Measurements from ENCODE around the gene BBS5. TPM values are rescaled to one million over a fixed set of nuclear protein-coding genes. Genes with fewer than 3 reads are reported as not detected.

Gene BBS5
- total RNA-seq, 1 experiment from 2014 or later, result 4.6 TPM

- no TSS peak for BruUV-seq (replicated peaks)
- DNase-seq (ENCODE audit: low read depth, low spot score), result no peak
- no peak for ATAC-seq
- Histone ChIP-seq H3K4me1 (ENCODE audit: control insufficient read depth in 1 of 2, insufficient read depth in 2 of 2, low read length in 2 of 2) (no peaks in the 10 kb centered on the region), H3K9ac (ENCODE audit: low read length) (no peak overlapping the region), H3K4me3 (replicated peaks in 1 of 2; ENCODE audit: low read depth in 1 of 2, low read length in 2 of 2) (no peak overlapping the region), H3K9me2 (ENCODE audit: insufficient read depth) (no peaks in the 10 kb centered on the region), H3K9me3 (ENCODE audit: control insufficient read depth in 1 of 2, insufficient read depth in 1 of 2, low read depth in 1 of 2, low read length in 2 of 2) (no peaks in the 10 kb centered on the region), H3K27me3 (ENCODE audit: insufficient read depth, low read length) (no peaks in the 10 kb centered on the region), H3K79me2 (ENCODE audit: insufficient read depth, low read length) (no peaks in the 10 kb centered on the region), H3K27ac (ENCODE audit: low read depth, low read length) (no peak overlapping the region), H3K4me2 (ENCODE audit: low read length) (no peak overlapping the region), H4K20me1 (ENCODE audit: insufficient read depth) (no peaks in the 10 kb centered on the region), H3K36me3 (ENCODE audit: control insufficient read depth in 1 of 2, insufficient read depth in 2 of 2, low read length in 2 of 2) (peaks cover 0 to 5% of the 10 kb centered on the region in 2 experiments; a peak in 1 of 4 replicates), H2AFZ (ENCODE audit: low read depth, low read length, poor library complexity, severe bottlenecking) (no peak overlapping the region)
- intact Hi-C loops (cut with micrococcal nuclease), result no loop called here
- ChIA-PET RAD21 (ENCODE audit: low non-redundant PET in 1 of 2, low total read pairs in 2 of 2, uncharacterized antibody in 2 of 2, unreplicated experiment in 2 of 2) (no interaction called here), CTCF (no interaction called here), POLR2A (no interaction called here)
- no peak for TF ChIP-seq ATF3 (IDR thresholded peaks at IDR 0.05)
- TF ChIP-seq RAD21 (IDR thresholded peaks at IDR 0.05; ENCODE audit: low read depth), result no peak
- no peak for TF ChIP-seq CTCF (IDR thresholded peaks at IDR 0.05 in 2 of 3, conservative IDR thresholded peaks at IDR 0.05 in 1 of 3; ENCODE audit: borderline replicate concordance in 1 of 3, insufficient read depth in 1 of 3, low read depth in 2 of 3, low read length in 2 of 3)
- TF ChIP-seq MAX (IDR thresholded peaks at IDR 0.05), result no peak
- TF ChIP-seq SP1 (IDR thresholded peaks at IDR 0.05; ENCODE audit: low read depth), result no peak
- no peak for TF ChIP-seq SIN3A (IDR thresholded peaks at IDR 0.05; ENCODE audit: low read depth)
- TF ChIP-seq POLR2AphosphoS5 (IDR thresholded peaks at IDR 0.05; ENCODE audit: low read depth, low read length), result no peak
- no peak for TF ChIP-seq SRF (IDR thresholded peaks at IDR 0.05; ENCODE audit: low read depth)
- no peak for TF ChIP-seq ZFX (IDR thresholded peaks at IDR 0.05)
- TF ChIP-seq EGR1 (IDR thresholded peaks at IDR 0.05; ENCODE audit: low read depth), result no peak
- no peak for TF ChIP-seq TCF7L2 (IDR thresholded peaks at IDR 0.05; ENCODE audit: borderline replicate concordance, extremely low read depth, insufficient read depth, insufficient read length)
- no peak for TF ChIP-seq YY1 (IDR thresholded peaks at IDR 0.05; ENCODE audit: extremely low read depth, insufficient replicate concordance, low read depth, low read length)
Measured at GRCh38 chr2:169526451-169526850, 47.2 kb downstream of the BBS5 start.

Measured in HCT116 (cell line).